NCI-H1417 treated with DMSO at 0.1 percent for 48 hours (cell line): Measurements from ENCODE around the gene CNTRL.
"Not testable (repeated sequence)": the region's sequence is repeated elsewhere in the genome, so short reads cannot be mapped to it uniquely, and the experiment has no call there.

Experiments used
- DNase-seq: peaks from one replicate; lab custom pipeline; 2025; lab: John Stamatoyannopoulos, UW

Gene CNTRL, protein sequence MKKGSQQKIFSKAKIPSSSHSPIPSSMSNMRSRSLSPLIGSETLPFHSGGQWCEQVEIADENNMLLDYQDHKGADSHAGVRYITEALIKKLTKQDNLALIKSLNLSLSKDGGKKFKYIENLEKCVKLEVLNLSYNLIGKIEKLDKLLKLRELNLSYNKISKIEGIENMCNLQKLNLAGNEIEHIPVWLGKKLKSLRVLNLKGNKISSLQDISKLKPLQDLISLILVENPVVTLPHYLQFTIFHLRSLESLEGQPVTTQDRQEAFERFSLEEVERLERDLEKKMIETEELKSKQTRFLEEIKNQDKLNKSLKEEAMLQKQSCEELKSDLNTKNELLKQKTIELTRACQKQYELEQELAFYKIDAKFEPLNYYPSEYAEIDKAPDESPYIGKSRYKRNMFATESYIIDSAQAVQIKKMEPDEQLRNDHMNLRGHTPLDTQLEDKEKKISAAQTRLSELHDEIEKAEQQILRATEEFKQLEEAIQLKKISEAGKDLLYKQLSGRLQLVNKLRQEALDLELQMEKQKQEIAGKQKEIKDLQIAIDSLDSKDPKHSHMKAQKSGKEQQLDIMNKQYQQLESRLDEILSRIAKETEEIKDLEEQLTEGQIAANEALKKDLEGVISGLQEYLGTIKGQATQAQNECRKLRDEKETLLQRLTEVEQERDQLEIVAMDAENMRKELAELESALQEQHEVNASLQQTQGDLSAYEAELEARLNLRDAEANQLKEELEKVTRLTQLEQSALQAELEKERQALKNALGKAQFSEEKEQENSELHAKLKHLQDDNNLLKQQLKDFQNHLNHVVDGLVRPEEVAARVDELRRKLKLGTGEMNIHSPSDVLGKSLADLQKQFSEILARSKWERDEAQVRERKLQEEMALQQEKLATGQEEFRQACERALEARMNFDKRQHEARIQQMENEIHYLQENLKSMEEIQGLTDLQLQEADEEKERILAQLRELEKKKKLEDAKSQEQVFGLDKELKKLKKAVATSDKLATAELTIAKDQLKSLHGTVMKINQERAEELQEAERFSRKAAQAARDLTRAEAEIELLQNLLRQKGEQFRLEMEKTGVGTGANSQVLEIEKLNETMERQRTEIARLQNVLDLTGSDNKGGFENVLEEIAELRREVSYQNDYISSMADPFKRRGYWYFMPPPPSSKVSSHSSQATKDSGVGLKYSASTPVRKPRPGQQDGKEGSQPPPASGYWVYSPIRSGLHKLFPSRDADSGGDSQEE (N-terminal part only)

DNA sequence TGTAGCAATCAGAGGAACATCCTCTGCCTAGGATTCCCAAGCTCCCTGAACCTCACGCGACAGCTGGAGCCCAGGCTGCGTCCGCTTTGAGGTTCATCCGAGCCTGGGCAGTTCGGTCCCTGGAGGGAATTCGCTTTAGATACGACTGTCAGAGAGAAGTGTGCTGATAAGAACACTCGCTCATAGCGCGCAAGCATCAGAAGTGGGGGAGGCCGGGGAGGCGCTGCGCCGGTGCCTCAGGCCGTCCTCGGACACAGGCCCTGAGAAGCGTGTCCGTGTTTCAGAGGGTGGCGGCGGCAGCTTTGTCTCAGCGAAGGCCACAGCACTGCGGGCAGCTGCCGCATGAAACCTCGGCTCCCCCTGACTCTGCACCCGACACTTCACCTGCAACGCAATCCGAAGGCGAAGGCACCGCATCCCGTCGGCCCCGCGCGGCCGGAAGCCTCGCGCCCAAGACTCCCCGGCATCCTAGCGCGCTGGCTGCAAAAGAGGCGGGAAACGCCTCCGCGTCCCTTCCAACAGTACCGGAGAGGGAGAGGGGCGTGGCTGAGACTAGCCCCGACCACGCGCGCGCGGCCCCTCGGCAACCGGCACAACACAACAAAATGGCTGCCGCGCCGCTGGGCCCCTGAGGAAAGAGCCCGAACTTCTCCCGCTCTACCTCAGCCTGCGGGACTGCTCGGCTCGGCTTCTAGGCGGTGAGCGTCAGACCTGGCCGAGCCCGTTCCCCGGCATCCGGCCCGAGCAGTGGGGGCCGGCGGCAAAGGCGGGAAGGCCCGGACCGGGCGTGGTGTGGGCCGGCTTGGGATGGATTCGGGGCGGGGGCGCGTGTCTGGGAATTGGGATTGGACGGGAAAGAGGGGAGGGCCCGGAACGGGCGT is at the start of gene CNTRL:
TSS of gene CNTRL (plus strand) at position 586 of the 881 bp plus-strand sequence. CDS start 13,372 bp downstream, outside the sequence.
- DNase-seq, result peak; percentile 77

DNA sequence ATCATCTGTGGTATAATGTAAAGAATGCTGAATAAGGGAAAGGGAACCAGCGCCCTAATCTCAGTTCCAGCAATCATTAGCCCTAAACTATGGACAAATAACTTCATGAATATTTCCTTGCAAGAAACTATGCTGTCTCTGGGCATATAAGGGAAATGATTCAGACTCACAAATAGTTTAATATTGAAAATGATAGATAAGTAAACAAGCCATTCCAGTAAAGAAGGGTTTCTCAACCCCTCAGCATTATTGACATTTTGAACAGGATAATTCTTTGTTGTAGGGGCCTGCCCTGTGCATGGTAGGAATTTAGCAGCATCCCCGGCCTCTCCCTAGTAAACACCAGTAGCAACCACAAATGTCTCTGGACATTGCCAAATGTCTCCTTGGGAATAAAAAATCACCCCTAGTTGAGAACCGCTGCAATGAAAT is 48.5 kb upstream of the CNTRL start:
- no peak for DNase-seq

DNA sequence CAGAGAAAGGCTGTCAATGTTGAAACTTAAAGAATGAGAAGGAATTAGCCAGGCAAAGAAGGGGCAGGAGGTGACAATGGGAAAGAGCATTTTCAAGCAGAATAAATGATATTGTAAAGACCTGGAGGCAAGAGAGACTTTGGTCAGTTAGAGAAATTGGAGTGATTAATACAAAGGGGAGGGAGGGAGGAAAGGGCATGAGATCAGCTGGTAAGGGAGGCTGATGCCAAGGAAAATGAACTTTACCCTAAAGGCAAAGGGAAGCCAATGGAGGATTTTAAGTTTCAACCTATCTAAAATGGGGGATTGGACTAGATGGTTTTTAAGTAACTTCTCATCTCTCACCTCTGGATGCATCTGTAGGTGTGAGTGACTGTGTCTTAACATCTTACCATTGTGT is 48.0 kb upstream of the CNTRL start:
- no peak for DNase-seq

DNA sequence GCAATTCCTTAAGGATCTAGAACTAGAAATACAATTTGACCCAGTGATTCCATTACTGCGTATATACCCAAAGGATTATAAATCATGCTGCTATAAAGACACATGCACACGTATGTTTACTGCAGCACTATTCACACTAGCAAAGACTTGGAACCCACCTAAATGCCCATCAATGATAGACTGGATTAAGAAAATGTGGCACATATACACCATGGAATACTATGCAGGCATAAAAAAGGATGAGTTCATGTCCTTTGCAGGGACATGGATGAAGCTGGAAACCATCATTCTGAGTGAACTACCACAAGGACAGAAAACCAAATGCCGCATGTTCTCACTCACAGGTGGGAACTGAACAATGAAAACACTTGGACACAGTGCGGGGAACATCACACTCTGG is 46.5 kb upstream of the CNTRL start:
- DNase-seq, result not testable (repeated sequence)

DNA sequence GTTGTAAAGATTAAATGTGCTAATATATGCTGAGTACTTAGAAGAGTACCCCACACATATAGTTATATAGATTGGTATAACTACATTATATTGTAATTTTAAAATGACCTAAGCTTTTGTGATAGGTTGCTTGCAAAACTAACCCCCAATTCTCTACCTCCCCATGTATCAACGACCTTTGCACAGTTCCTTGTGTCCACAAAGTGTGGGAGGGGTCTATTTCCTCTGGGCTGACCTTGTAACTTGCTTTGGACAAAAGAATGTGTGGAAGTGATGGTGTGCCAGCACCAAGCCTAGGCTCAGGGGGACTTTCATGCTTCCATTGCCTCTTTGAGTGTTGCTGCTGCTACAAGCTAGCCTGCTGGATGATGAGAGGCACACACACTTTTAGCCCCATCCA is 45.3 kb upstream of the CNTRL start:
- no peak for DNase-seq

DNA sequence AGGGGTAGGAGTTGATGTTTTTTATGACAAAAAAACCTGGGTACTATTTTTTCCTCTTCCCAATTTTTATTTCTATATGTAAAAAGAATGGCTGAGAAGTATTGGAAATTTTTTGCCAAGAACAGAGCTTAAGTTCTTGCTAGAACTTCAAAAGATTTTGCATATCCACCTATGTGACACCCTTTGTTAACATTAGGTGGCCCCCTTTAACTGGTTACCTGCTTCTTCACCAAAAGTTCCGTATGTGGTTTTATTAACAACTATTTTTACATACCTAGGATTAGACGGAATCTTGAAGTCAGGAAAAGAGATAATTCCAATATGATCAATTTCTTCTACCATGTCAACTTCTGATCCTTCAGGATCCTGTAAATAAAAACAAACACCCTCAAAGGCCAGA is 40.2 kb upstream of the CNTRL start:
- no peak for DNase-seq

DNA sequence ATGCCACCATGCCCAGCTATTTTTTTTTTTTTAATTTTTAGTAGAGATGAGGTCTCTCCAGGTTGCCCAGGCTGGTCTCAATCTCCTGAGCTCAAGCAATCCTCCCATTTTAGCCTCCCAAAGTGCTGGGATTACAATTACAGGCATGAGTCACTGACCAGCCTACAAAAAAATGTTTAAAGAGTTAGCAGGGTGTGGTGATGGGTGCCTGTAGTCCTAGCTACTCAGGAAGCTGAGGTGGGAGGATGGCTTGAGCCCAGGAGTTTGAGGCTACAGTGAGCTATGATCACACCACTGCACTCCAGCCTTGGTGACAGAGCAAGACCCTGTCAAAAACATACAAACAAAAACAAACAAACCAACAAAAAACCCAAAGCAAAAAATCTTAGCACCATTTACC is 39.0 kb upstream of the CNTRL start:
- not testable (repeated sequence) for DNase-seq

DNA sequence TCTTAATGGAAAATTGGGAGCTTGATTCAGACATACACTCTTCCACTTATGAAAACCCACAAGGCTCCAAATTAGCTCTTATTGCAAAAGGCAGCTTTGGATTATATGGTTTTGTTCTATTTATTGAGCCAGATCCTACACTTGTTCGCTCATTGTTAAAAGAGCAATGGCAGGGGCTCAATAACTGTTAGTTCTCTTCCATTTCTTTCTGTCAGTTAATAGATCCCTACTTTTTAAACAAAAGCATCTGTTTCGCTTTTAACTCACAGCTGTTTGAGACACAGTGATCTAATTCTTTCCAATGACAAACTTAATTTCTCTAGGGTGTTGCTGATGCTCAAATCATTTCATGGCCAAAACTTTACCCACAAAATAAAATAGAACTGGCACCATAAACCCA is 36.4 kb upstream of the CNTRL start:
- no peak for DNase-seq

DNA sequence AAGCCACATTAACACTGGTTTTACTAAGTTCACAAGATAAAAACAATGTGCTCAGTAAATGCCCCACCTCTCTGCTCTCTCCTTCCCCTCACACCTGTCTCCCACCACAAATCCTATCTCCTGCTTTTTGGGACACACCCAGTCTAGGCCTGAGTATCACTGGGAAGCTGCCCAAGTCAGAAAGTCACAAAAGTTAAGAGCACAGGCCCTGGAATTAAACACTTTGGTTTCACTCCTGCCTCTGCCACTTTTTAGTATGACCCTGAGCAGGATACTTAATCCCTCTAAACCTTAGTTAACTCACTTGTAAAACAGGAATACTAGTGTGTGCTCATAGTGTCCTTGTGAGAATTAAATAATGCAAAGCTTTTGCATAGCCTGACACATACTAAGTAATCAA is 36.0 kb upstream of the CNTRL start:
- DNase-seq, result no peak

DNA sequence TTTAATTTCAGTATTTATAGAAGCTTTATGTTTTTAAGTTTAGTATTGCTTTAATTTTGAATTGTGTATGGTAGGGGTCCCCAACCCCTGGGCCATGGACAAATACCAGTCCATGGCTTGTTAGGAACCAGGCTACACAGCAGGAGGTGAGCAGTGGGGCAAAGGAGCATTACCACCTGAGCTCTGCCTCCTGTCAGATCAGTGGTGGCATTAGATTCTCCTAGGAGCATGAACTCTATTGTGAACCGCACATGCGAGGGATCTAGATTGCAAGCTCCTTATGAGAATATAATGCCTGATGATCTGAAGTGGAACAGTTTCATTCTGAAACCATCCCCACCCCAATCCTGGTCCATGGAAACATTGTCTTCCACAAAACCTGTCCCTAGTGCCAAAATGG is 26.6 kb upstream of the CNTRL start:
- DNase-seq, result no peak

DNA sequence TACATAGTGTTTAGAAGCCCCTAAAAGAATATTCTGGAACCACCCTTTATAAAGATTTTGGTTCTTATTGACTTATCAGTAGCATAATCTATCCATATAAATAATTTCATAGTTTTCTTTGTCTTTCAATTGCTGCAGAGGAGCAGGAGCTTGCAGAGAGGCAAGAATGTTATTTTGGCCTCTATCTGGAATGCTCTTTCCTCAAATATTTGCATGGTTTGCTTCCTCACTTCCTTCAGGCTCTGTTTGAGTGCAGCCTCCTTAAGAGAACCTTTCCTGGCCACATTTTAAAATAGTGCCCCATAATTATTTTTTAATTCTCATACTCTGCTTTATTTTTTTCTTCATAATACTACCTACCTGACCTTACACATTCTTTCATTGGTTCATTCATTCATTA is 26.1 kb upstream of the CNTRL start:
- DNase-seq, result no peak

DNA sequence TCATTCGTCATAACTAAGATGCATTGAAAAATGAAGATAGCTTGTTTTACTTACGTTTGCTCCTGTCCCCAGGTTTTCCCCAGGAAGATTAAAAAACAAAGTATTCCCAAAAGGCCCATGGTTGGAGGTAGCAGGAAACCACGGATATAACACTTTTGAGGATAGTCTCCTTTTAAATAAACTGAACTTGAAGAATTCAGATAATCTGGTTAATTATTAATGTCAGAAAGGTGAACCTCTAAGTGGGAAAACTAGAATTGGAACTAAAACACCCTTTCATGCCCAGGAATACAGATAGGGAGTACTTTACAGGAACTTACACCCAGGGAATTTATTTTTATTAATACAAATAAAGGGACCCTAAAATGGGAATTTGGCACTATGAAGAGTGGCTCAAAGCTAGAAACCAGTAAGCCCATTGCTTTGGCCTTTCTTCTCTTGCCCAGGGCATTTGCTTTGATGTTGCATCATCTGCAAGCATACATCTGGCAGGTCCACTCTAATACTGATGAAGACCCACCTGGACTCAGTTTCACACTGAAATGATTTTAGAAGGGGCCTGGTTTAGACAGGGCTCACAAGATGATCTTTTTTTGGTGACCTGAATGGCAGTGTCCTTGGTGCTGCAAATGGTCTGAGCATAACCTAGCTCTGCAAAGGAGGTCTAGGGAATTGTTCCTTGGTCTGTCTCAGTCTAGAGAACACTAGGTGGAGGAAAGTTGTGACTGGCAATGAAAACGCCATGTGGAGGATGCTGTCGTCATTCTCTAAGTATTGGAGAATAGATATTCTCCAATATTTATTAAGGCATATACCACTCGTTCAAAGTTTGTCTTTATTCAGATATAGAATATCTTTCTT is 24.4 kb upstream of the CNTRL start, which contains the start of gene C5:
TSS of gene C5 (minus strand) at position 148 of the 861 bp plus-strand sequence. CDS start at position 119, 29 bp downstream.
- no peak for DNase-seq

DNA sequence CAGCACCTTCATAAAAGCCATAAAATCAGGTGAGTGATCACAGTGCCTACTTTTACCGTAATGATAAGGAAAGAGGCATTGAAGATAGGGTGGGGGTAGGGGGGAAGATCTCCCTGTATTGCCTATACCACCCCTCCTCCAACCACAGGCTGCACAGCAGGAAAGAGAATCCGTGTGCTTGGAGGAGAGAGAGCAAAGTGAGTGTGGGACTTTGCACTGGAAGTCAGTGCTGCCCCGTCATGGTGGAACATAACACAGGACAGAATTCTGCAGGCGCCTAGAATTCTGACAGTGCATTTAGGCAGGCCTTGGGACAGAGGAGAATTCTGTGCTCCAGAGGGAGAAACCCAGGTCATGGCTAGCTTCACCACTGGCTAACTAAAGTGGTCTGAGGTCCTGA is 21.2 kb upstream of the CNTRL start:
- no peak for DNase-seq

DNA sequence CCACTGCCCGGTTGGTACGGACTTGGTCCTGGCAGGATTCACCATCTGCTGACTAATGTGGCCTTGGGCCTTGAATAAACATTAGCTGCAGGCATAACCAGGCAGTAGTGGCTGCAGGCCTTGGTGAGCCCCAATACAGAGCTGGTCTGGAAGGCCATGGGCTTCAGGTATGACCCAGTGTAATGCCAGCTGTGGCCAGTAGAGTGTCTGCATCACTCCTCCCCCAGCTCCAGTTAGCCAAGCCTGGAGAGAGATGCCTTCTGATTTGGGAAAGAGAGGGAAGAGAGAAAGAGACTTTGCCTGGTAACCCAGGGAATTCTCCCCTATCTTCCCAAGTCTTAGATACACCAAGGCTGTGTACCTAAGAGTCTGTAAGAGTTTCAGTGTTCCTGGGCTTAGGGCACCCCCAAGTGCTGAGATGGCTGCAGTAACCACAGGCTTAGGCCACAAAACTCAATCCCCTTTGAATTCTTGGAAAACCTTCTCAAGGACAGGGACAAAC is 19.1 kb upstream of the CNTRL start:
- no peak for DNase-seq

DNA sequence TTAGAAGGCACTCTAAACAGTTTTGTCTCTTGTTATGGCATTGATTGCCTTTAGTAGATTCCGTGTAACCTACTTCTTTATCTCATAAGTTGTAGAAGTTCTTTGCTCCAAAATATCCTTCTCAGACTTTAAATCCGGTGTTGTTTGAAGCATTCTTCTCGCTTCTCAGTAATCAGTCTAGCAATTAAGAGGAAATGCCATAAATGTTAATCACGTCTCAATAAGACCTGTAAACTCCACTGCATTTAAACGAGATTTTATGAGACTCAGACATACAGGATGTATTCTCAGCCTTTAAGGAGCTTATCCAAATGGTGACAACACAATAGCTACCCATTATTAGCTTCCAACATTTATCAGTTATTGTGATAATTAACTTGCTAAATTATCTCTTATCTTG is 16.9 kb upstream of the CNTRL start:
- DNase-seq, result no peak

DNA sequence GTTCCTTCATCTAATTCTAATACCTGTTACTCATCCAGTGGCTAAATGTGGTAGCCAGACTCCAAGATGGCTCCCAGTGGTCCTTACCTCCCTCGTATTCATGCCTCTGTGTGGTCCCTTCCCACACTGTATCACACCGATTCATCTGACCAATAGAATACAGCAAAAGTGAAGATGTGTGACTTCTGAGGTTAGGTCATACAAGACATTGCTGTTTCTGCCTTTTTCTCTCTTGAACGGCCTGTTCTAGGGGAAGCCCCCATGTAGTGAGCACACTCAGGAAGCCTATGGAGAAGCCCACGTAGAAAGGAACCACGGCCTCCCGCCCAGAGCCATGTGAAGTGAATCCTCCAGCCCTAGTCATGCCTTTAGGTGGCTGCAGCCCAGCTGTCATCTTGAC is 15.2 kb upstream of the CNTRL start:
- no peak for DNase-seq

DNA sequence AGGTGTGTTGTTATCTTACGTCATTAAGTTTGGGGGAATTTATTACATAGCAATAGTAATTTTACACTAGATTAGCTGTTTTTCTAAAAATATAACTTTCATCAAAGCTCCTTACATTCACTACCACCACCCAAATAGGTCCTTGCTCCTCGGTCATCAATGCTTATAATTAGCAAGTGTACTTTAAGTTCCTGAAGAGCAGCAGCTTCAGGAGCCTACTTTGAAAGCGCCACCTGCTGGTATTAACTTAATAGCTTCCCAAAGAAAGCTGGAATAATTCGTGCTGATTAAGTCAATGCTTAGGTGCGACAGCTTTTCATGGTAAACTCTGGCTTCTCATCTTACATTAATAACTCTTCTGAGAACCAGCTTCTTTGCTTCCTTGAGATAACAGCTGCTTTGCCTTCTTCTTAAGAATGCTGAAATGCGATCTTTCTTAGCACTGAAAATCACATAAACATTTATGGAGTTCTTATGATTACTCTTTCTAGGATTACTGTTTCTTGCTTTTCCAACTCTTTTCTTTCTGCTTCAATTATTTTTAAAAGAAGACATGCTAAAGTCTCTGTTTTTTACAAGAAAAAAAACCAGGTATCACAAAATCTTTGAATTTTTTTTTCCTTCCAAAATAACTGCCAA is 14.6 kb upstream of the CNTRL start:
- peak; percentile 22 for DNase-seq

DNA sequence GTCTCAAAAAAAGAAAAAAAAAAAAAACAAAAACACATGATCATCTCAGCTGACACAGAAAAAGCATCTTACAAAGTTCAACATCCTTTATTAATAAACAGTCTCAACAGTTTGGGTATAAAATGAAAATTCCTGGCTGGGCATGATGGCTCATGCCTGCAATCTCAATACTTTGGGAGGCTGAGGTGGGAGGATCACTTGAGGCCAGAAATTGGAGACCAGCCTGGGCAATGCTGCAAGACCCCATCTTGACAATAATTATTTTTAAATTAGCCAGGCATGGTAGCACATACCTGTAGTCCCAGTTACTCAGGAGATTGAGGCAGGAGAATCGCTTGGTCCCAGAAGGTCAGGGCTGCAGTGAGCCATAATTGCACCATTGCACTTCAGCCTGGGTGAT is 7.9 kb upstream of the CNTRL start:
- DNase-seq, result no peak

DNA sequence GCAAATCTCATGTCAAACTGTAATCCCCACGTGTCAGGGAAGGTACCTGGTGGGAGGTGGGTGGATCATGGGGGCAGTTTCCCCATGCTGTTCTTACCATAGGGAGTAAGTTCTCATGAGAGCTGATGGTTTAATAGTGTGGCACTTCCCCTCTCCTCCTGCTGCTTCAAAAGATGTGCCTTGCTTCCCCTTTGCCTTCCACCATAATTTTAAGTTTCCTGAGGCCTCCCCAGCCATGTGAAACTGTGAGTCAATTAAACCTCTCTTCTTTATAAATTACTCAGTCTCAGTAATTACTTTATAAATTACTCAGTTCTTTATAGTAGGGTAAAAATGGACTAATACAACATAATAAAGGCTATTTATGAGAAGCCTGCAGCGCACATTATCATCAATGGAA is 7.1 kb upstream of the CNTRL start:
- no peak for DNase-seq

DNA sequence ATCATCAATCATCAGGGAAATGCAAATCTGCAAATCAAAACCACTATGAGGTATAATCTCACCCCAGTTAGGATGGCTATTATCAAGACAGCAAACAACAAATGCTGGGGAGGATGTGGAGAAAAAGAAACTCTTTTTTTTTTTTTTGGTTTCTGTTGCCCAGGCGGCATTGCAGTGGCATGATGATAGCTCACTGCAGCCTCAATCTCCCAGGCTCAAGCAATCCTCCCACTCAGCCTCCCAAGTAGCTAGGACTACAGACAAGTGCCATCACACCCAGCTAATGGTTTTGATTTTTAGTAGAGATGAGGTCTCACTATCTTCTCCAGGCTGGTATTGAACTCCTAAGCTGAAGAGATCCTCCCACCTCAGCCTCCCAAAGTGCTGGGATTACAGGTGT is 5.4 kb upstream of the CNTRL start:
- DNase-seq, result no peak
